Measurements from ENCODE around the gene ALG14.
A peak's percentile ranks its signal among the peaks of the same experiment; 100 is the strongest.

ALG14 gene

DNA sequence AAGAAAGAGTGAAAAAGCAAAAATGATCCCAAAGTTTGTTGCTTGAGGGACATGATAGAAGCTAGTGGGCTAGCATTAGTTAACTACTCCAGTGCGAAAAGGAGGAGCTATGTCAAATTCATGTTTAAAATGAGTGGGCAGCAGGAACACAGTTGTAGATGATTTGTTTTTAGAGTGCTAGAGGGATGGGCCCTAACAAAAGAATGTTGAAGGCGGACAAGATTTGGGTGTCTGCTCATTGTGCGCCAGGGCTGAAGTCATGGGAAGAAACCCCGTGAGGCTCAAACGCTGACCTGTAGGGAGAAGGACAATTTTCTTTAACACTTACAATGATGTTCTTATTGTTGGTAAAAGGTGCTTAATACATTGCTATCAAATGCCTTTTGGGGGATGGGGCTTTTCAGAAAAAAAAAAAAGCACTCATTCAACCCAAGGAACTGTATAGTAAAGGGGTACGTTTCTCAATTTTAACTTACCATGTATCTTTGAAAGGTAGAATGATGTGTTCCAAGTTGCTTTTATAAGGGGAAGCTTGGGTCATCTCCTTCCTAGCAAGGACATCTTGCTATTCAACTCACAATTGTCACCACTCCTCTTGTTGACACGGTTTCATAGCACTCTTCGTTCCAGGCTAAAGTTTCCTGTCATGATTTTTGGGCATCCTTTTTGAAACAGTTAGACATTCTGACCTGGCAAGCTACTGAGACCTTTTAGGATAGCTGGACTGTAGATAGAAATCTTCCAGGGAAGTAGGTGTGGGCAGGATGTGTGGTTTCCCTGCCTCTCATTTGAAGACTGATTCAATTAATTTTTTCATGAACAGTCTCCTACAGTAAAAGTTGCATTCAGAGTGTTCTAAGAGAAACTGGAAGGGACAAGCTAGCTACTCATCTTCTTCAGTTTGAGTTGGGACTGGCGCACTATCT is 92.8 kb downstream of the ALG14 start:
- DNase-seq, result no peak

- DNase-seq, result no peak
Measured at GRCh38 chr1:94979131-94979530, 93.6 kb downstream of the ALG14 start.

DNA sequence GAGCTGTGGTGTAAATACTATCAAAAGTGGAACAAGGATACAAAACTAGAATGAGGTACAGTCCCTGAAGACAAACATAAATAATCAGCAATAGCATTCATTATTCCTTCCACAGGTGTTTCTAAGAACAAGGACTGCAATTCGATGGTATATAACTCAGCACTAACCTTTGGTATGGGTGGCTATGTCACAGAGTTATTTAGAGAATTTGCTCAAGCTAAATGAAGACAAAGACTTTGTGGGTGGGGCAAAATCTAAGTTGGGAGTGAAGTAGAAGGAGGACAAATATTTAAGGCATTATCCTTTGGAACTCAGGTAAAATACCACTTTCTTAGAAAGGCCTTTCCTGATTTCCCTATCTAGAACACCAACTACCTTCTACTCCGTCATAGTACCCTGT is 94.3 kb downstream of the ALG14 start:
- DNase-seq, result no peak

GRCh38 chr1:94976971-94977548 is 95.7 kb downstream of the ALG14 start:
- no peak for DNase-seq

DNA sequence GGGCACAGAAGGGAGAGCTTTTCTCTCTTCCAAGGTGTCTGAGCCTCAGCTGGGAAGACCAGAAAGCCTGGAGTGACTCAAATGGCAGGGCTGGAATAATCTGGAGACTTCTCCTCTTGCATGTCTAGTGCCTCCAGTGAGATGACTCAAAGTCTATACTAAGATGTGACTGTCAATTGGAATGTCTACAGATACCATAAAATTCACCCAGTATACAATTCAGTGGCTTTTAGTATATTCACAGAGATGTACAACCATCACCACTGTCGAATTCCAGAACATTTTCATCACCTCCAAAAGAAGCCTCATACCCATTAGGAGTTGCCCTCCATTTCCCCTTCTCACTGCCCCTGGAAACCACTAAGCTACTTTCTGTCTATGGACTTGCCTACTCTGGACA is 97.9 kb downstream of the ALG14 start:
- no peak for DNase-seq

- DNase-seq, result no peak
Measured at GRCh38 chr1:94974241-94974640, 98.5 kb downstream of the ALG14 start.

DNA sequence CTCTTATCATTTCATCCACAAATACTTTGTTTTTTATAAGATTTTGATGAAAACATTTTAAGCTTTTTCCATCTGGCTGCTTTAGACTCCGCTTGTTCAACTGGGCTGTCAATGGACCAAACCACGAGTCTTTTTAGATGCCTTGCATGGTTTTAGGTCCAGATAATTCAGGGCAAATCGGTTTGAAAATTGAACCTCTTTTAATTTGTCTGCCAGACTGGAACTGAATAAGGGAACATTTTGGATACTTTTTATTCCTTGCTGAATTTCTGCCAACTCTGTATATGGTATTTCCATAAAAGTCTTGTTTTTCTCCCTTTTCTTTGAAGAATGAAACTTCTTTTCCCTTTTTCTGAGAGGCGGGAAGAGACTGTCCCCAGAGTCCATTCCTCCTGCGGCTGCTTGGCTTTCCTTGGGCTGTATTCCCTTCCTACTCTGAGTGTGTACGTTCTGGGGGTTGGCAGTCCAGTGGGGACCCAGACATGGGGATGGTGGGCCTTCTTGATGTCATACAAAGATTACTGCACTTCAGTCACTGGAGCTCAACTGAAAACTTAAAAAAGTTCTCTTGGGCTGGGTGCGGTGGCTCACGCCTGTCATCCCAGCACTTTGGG is 99.3 kb downstream of the ALG14 start:
- no peak for DNase-seq

- DNase-seq, result no peak
Measured at GRCh38 chr1:94971491-94971924, 101.2 kb downstream of the ALG14 start.

DNA sequence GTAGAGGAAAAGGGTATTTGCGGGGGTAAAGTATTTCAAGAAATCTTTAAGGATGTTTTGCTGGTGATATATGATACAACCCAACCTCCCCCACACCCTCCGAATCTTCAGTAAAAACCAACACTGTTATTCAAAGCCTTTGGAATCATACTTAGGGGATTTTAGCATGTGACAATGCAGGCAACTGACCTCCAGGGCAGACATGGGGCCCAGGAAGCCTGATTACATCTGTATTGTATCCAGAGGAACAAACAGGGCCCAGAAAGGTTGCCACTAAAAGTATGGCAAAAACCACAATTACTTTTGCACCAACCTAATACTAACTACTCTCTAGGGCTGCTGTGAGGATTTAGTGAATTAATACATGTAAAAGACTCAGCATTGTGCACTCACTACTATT is 102.0 kb downstream of the ALG14 start:
- no peak for DNase-seq

GRCh38 chr1:94969137-94969536 is 103.6 kb downstream of the ALG14 start:
- DNase-seq, result no peak

GRCh38 chr1:94966033-94966432 is 106.7 kb downstream of the ALG14 start:
- DNase-seq, result no peak

DNA sequence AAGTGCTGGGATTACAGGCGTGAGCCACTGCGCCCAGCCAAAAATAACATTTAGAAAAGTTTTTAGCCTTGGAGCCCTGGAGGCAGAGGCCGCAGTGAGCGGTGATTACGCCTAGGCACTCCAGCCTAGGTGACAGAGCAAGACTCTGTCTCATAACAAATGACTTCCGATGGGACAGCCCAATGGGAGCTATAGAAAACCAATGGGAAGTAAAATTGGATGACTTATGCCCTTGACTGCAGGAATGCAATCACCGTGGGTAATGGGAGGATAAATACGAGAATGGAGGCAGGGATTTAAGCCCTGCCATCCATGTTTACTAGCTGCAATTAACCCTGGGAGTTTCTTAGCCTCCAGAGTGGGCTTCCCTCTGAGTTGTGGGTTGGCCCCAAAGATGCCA is 108.9 kb downstream of the ALG14 start:
- no peak for DNase-seq

- DNase-seq, result peak; percentile 40
Measured at GRCh38 chr1:94962409-94963265, 110.1 kb downstream of the ALG14 start.

GRCh38 chr1:94961988-94962387 is 110.8 kb downstream of the ALG14 start:
- DNase-seq, result no peak

GRCh38 chr1:94961582-94961981 is 111.2 kb downstream of the ALG14 start:
- no peak for DNase-seq

DNA sequence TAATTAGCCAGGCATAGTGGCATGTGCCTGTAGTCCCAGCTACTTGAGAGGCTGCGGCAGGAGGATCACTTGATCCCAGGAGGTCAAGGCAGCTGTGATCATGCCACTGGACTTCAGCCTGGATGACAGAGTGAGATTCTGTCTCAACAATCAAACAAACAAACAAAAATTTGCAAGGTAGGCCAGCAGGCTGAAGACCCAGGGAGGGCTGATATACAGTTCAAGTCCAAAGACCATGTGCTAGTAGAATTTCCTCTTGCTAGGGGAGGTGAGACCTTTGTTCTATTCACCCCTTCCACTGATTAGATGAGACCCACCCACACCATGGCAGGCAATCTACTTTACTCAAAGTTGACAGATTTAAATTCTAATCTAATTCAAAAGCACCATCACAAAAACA is 114.7 kb downstream of the ALG14 start:
- no peak for DNase-seq

GRCh38 chr1:94955767-94956632 is 116.8 kb downstream of the ALG14 start:
- no peak for DNase-seq

GRCh38 chr1:94954263-94955220 is 118.2 kb downstream of the ALG14 start:
- no peak for DNase-seq

DNA sequence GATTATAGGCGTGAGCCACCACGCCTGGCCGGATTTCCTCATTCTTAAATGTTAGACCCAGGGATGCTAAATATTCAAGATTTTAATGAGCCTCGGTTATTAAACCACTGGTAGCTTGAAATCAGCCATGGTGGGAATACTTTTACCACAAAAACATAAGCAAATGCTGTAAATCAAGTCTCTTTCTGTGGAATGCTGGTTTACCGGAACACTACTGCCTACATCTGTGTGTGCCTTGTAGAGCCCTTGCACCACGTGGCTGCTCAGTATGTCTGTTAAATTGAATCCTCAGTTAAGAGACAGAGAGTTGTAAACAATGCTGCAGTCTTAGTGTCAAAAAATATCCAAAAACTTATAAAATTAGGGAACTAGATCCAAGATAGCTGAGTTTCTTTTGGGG is 119.0 kb downstream of the ALG14 start:
- DNase-seq, result no peak

DNA sequence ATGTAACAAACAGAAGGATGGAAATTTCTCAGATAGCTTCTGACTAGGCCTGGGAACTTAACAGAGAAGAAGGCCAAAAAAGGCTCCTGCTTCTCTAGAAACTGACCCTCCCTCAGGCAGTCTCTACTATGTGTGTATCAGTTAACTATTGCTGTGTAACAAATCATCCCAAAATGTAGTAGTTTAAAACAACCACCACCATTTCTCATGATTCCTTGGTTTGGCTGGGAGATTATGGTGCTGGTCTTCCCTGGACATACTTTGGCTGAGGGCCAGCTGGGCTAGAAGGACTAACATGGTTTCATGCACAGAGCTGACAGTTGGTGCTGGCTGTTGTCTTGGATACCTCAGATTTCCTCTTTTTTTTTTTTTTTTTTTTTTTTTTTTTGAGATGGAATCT is 119.6 kb downstream of the ALG14 start:
- DNase-seq, result no peak

GRCh38 chr1:94952539-94952938 is 120.2 kb downstream of the ALG14 start:
- DNase-seq, result no peak
